Astrocyte of the spinal cord (primary cell): ENCODE data around the gene ALKBH8.
"Not testable (repeated sequence)": the region's sequence is repeated elsewhere in the genome, so short reads cannot be mapped to it uniquely, and the experiment has no call there.

ENCODE experiments used
- DNase-seq: peaks from one replicate; pipeline ENCODE4 v3.0.0; 2011; ENCODE audit warnings: low read depth, low spot score
- H3K4me3 ChIP-seq: 2 replicates; pipeline ENCODE4 v1.5.1; 2011; ENCODE audit warnings: low read depth, mild to moderate bottlenecking, low read length, moderate library complexity
- CTCF ChIP-seq: IDR thresholded peaks from 2 replicates; pipeline ENCODE4 v1.5.1; 2012; ENCODE audit warnings: low read depth, mild to moderate bottlenecking, low read length, inconsistent platforms
- in situ Hi-C: cut with HindIII; loops from 2 replicates; pipeline ENCODE4 v1.10.0; 2017; ENCODE audit warnings: low sequenced_read_pairs

Gene ALKBH8

GRCh38 chr11:107508201-107508857 is 57.2 kb downstream of the ALKBH8 start:
- no peak for TF ChIP-seq CTCF
- no peak overlapping the region for H3K4me3 ChIP-seq
- in situ Hi-C loops: no loop called here
- DNase-seq: no peak

GRCh38 chr11:107505647-107506225 is 59.8 kb downstream of the ALKBH8 start:
- no peak overlapping the region for H3K4me3 ChIP-seq
- in situ Hi-C loops: no loop called here
- no peak for TF ChIP-seq CTCF
- DNase-seq: no peak

- TF ChIP-seq CTCF: no peak
- no peak for DNase-seq
- H3K4me3 ChIP-seq: no peak overlapping the region
- in situ Hi-C loops: no loop called here
These were observed 60.6 kb downstream of the ALKBH8 start for GRCh38 chr11:107504981-107505380.

GRCh38 chr11:107501713-107502112 is 63.8 kb downstream of the ALKBH8 start:
- no peak for DNase-seq
- in situ Hi-C loops: no loop called here
- no peak overlapping the region for H3K4me3 ChIP-seq
- TF ChIP-seq CTCF: no peak

- DNase-seq, in situ Hi-C loops, H3K4me3 ChIP-seq: not testable (repeated sequence)
These were observed 68.2 kb downstream of the ALKBH8 start for GRCh38 chr11:107497371-107497770.

GRCh38 chr11:107496011-107496410 is 69.5 kb downstream of the ALKBH8 start:
- no peak overlapping the region for H3K4me3 ChIP-seq
- DNase-seq: peak; percentile 74
- TF ChIP-seq CTCF: no peak
- in situ Hi-C loops: no loop called here

- no peak overlapping the region for H3K4me3 ChIP-seq
- in situ Hi-C loops: no loop called here
- TF ChIP-seq CTCF: no peak
These were observed 71.5 kb downstream of the ALKBH8 start for GRCh38 chr11:107494055-107494454.

More at GRCh38 chr11:107494055-107494454, 71.5 kb downstream of the ALKBH8 start:
- DNase-seq: no peak
